CD4-positive, alpha-beta T cell treated with Interleukin-2 at 100 ng/mL for 4 hours (primary cell): ENCODE measurements around the gene NCSTN.
A peak's percentile ranks its signal among the peaks of the same experiment; 100 is the strongest.
"Not testable (repeated sequence)": the region's sequence is repeated elsewhere in the genome, so short reads cannot be mapped to it uniquely, and the experiment has no call there.

Experiments used
- DNase-seq: peaks from one replicate; pipeline ENCODE4 v3.0.0-alpha.2; 2020; ENCODE audit warnings: low spot score

NCSTN gene

GRCh38 chr1:160371756-160372155, 28.6 kb downstream of the NCSTN start:
- DNase-seq = no peak

DNA sequence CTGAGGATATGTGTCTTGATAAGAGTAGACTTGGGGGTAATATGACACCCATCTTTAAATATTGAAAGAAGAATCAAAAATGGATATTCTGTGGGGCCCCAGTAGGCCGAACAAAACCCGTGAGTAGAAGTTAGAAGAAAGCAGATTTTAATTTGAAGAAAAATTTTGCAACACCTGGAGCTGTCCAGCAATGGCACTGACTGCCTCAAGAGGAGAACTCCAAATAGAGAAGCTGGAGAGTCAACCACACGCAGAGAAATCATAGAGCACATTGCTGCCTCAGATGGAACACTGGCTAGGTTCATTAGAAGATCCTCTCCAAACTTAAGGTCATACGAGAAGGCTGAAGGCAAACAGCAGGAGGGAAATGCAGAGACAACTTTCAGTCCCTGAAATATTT, 30.5 kb downstream of the NCSTN start:
- no peak for DNase-seq

DNA sequence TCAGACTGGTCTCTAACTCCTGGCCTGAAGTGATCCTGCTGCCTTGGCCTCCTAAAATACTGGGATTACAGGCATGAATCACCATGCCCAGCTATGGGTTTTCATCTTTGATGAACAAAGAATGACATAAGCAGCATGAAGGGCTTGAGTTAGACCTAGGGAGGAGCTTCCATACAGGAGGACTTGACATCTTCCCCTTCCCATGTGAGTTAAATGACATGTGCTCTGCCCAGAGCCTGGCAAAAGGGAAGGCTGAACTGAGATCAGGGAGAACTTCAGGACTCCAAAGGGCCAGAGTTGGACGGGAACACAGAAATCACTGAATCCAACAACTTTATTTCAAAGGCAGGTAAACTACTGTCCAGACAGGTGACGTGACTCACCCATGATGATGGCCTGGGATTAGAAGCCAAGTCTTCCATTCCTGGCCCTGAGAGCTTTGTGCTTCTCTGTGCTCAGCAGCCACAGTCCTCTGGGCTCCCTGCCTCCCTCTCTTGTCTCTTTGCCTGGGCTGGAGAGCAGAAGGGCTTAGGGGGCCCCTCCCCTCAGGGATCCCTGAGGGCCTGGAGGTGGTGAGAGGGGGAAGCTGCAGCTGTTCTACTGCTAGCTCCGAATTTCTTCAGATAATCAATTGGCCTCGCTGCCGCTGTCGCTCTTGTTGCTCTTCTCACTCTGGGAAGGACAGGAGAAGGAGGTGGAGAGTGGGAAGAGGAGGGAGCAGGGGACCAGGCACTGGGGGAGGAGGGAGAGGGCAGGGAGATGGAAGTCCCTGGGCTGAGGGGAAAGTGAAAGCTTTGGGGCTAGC, 31.3 kb downstream of the NCSTN start:
- DNase-seq = no peak

DNA sequence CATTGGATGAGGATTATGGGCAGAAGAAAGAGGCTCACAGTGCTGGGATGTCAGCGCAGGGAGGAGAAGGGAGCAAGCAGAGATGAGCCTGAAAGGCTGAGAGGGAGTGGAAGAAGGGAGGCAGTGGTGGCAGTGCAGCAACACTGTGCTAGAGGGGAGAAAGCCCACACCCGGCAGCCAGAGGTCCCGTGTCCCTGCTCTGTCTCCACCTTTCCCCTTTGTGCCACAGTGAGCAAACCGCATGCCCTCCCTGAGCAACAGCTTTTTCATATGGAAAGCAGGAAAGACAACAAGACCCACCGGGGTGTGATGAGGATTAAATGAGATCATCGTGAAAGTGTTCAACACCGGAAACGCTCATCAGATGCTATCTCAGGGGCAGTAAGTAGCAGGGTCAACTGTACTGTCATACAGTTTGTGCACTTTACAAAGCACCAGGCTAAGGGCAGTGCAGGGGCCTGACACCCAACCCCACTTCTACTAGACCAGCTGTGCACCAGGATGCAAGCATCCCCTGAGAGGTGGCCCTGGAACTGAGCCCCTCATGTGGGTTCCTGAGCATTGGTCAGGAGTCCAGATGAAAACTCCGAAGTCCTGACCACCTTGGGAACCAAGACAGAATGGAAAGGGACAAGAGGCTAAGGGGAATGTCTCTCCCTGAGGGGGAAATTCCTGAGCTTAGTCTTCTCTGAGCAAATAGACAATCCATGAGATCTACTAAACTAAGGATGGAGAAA, 32.8 kb downstream of the NCSTN start:
- no peak for DNase-seq

GRCh38 chr1:160376525-160377131, 33.4 kb downstream of the NCSTN start:
- peak; percentile 53 for DNase-seq

DNA sequence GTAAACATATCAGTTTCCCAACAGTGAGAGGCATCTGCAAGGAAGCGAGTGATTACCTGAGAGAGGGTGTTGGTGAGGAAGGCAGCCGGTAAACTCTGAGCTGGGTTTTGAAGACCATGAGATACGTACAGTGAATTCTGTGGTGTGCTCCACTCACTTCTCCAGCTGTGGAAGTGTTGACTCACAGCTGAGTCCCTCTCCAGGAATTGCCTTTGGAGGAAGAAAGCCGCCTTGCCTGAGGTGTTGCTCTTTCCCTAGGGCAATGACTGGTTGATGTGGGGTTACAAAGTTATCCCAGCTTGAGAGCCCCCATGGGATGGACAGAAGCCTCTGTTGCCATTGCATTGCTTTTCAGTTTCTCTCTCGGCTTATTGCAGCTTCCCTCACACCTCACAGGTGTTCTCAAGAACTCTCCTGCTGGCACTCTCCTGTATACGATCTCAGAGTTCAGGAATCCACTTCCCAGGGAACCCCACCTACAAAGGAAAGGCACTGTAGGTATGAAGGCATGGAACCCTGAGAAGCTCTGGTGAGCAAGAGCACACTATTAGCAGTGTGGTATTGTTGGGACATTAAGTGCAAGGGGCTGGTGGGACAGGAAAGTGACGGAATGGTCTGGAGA, 34.5 kb downstream of the NCSTN start:
- DNase-seq = no peak

GRCh38 chr1:160384812-160385211, 41.6 kb downstream of the NCSTN start:
- DNase-seq = not testable (repeated sequence)

DNA sequence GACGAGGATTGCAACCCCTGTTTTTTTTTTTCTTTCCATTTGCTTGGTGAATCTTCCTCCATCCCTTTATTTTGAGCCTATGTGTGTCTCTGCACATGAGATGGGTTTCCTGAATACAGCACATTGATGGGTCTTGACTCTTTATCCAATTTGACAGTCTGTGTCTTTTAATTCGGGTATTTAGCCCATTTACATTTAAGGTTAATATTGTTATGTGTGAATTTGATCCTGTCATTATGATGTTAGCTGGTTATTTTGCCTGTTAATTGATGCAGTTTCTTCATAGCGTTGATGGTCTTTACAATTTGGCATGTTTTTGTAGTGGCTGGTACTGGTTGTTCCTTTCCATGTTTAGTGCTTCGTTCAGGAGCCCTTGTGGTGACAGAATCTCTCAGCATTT, 45.2 kb downstream of the NCSTN start:
- not testable (repeated sequence) for DNase-seq

DNA sequence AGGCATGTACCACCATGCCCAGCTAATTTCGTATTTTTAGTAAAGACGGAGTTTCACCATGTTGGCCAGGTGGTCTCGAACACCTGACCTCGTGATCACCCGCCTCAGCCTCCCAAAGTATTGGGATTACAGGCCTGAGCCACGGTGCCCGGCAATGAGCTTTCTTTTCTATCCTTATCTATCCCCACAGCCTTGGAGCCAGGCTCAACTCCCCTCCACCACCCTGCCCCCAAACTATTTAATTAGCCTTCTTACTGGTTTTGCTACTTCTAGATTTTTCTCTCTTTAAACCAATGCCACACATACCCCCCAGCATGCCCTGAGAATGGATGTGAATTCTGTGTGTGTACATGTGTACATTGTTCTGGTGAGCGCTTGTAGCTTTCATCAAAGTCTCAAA, 51.5 kb downstream of the NCSTN start:
- DNase-seq = no peak

- no peak for DNase-seq
These were observed 54.5 kb downstream of the NCSTN start for GRCh38 chr1:160397651-160398050.

GRCh38 chr1:160398823-160399222, 55.6 kb downstream of the NCSTN start:
- DNase-seq = no peak

DNA sequence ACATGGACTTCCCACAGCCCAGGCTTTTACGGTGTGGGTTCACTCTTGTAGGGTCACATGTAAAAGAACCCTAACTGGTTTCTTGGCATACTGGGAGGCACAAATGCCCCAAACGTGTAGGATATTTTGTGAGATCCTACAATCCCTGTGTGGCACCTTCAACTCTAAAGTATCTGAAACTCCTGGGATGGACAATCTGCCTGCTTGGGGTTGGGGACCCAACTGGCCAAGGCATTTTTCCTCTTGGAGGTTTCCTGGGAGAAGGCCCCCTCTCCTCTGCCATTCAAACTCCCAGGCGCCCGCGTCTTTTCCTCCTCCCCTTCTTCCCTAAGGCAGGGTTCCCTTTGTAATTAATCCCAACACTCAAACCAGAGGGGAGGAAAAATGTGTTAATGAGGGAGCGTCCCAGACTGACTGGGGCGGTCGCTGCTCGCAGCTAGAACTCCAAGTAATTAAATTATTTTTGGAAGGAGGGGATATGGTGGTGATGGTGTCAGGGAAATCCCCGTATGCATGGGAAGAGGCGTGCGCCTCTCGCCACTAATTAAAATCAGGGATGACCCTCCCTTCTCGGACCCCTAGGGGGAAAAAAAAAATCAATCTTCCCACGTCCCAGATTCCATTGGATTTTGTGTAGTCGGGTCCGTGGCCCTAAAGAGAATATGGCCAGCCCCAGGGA, 56.5 kb downstream of the NCSTN start:
- DNase-seq = no peak

- peak; percentile 21 for DNase-seq
These were observed 57.1 kb downstream of the NCSTN start, which contains the start of gene VANGL2 for GRCh38 chr1:160400223-160400645. Gene VANGL2, plus strand, starts transcription at chr1:160400564. Its CDS starts 15,274 bp downstream, at chr1:160415838.

DNA sequence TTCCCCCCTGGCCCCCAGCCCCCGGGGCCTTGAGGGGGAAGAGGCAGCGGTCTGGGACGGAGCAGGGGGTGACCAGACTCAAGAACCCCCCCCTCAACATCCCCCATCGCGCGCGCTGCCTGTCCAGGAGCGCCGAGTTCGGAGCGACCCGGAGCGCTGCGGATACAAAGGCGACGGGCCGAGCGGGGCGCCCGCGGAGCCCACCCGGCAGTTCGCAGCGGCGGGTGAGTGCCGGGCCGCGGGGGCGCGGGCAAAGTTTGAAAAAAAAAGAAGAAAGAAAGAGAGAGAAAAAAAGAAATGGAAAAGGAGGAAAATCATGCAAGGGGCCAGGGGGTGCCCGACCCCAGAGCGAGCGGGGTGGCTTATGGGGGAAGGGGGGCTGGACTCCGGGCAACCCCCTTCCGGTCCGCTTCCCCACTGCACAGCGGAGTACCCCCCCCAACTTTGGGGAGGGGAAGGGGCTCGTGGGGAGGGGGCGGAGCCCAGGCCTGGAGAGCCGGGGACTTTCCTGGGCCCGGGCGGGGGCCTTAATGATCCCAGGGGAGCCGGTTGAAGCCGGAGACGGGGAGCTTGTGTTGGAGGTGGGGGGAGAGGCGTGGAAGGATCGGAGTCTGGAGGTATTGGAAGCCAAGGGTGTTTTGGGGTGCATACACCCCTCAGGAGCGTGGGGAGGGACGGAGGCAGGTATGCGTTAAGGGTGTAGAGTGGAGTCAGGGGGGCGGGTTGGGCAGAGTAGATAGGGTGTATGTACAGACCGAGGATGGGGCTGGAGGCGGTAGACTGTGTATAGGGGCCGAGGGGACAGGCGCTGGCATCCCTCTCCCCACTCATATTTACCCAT, 57.7 kb downstream of the NCSTN start:
- no peak for DNase-seq

DNA sequence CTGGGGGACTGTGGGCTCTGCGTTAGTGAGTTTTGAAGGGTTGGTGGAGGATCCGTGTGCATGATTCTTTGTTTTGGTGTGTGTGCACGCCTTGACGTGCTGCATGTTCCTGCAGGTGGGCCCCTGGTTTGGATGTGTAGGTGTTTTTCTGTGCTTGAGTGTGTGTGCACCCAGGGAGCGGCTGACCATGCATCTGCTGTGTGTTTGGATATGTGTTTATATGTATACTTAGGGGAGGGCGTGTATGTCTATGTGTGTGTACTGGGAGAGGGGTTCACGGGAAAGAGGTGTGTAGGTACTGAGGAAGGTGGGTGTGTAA, 58.3 kb downstream of the NCSTN start:
- no peak for DNase-seq

DNA sequence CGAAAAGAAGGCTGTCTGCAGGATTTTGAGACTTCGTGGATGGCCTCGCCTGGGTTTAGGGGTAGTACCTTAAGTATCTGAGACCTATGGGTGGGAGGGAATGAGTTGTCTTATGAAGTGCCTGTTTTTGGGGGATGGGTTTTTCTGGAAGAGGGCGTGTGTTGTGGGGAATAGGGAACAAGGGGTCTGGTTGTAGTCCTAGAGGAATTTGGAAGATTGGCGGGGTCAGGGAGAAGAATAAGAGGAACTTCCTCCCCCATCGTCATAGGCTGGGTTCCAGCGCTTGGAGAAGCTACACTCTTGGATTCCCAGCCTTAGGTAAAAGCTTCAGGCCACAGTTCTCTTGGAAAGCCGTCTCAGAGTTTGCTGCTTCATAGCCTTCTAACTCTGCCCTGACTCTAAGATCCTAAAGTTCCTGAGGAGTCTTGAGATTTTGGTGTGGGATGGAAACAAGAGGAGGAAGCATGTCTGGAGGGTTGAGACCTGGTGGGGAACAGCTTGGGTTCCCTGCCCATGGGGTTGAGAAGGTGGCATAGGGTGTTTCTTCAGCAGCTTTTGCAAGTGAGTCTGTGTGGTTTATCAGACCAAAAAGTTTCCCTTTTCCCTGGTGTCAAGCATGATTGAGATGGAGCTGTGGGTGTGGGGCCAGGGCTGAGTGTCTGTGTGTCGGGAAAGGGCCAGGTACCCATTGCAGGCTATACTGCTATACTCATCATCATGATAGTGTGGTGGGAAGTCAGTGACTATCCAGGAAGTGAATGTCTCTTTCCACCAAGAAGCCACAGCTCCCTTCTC, 59.0 kb downstream of the NCSTN start:
- DNase-seq = no peak

GRCh38 chr1:160403244-160403643, 60.1 kb downstream of the NCSTN start:
- DNase-seq = no peak

DNA sequence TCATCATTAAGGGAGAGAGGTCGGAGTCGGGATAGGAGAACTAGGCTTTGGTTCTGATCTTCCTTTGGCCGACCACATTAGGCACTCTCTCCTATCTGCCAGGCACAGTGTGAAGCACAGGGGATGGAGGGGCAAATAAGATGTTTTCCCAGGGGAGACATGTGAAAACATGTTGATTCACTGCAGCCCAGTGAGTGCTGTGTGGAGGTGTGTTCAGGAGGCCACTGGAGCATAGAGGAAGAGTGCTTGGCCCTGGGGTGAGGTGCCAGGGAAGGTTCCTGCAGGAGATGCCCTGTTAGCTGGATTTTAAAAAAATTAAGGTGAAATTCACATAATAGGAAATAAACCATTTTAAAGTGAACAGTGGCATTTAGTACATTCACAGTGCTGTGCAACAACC, 60.9 kb downstream of the NCSTN start:
- no peak for DNase-seq

GRCh38 chr1:160405331-160405877, 62.2 kb downstream of the NCSTN start:
- no peak for DNase-seq
